BJ (cell line): ENCODE data around the gene SEMA6C. TPM values are rescaled to one million over a fixed set of nuclear protein-coding genes. Genes with fewer than 3 reads are reported as not detected.

ENCODE experiments used
- CTCF ChIA-PET: fragments of 350-600 bp; formaldehyde crosslinking; extraction: SDS; loops from one replicate; lab custom pipeline; 2021; ENCODE audit warnings: antibody characterized with exemption, inconsistent platforms; lab: Yijun Ruan, JAX
- POLR2A ChIA-PET: fragments of 300-600 bp; sonication (Branson Sonifier 250); formaldehyde crosslinking; extraction: SDS; loops from one replicate; lab custom pipeline; 2021; ENCODE audit warnings: antibody characterized with exemption; lab: Charles Lee
- DNase-seq: peaks from one replicate; pipeline ENCODE4 v3.0.0-alpha.2; 2011; ENCODE audit warnings: low read depth
- H3K27me3 ChIP-seq: 2 replicates; pipeline ENCODE4 v1.6.0; 2011; ENCODE audit warnings: low read length; ENCODE audit not compliant: control insufficient read depth, insufficient read depth
- H3K36me3 ChIP-seq: 2 replicates; pipeline ENCODE4 v1.5.1; 2011; ENCODE audit warnings: low read length; ENCODE audit not compliant: control insufficient read depth, insufficient read depth
- H3K4me3 ChIP-seq: 2 replicates; pipeline ENCODE4 v1.5.1; 2011; ENCODE audit warnings: low read depth, mild to moderate bottlenecking, control low read depth, low read length
- polyA plus RNA-seq: library from polyadenylated mRNA; depleted of rRNA; stranded (reverse); fragments of >200 nt; gene quantifications from 2 replicates; pipeline ENCODE4 v1.2.3, GENCODE V29; 2011
- TF ChIP-seq, protein P1 (sequence below): IDR thresholded peaks from 2 replicates; pipeline ENCODE4 v1.5.1; 2011; ENCODE audit warnings: low read depth, mild to moderate bottlenecking, control low read depth, inconsistent platforms, low read length, moderate library complexity; ENCODE audit not compliant: insufficient read depth

Gene SEMA6C
- polyA plus RNA-seq, 1 experiment, result 1.8 TPM

DNA sequence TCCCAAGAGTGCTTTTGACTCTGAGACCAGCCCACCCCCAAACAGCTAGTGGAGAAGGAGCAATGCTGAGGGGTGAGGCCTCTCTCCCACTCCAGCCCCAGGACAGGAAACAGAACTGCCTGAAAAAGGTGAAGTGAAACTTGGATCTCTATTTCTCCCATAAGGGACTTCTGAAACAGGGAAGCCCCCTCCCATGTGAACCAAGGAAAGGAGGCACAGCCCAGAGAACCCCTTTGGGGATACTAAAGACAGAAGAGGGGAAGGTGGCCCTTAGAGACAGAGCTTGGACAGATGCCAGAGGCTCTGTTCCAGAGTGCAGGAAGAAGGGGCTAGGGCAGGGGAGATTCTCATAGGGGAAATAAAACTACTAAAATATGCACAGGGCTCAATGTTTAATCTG is 12.9 kb upstream of the SEMA6C start:
- CTCF ChIA-PET, result interaction anchor here (10.0 kb wide), 1 partner anchor 59 kb away, joined by 124 read pairs; no protein-coding TSS in a partner anchor
- DNase-seq, result no peak
- POLR2A ChIA-PET, result no interaction called here
- TF ChIP-seq, protein P1, sequence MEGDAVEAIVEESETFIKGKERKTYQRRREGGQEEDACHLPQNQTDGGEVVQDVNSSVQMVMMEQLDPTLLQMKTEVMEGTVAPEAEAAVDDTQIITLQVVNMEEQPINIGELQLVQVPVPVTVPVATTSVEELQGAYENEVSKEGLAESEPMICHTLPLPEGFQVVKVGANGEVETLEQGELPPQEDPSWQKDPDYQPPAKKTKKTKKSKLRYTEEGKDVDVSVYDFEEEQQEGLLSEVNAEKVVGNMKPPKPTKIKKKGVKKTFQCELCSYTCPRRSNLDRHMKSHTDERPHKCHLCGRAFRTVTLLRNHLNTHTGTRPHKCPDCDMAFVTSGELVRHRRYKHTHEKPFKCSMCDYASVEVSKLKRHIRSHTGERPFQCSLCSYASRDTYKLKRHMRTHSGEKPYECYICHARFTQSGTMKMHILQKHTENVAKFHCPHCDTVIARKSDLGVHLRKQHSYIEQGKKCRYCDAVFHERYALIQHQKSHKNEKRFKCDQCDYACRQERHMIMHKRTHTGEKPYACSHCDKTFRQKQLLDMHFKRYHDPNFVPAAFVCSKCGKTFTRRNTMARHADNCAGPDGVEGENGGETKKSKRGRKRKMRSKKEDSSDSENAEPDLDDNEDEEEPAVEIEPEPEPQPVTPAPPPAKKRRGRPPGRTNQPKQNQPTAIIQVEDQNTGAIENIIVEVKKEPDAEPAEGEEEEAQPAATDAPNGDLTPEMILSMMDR, result no peak
- no peaks in the 10 kb centered on the region for H3K27me3 ChIP-seq
- no peak overlapping the region for H3K4me3 ChIP-seq
- peaks cover 25% of the 10 kb centered on the region for H3K36me3 ChIP-seq

- Histone ChIP-seq H3K4me3 (no peak overlapping the region), H3K27me3 (no peaks in the 10 kb centered on the region), H3K36me3 (peaks cover 25% of the 10 kb centered on the region)
- ChIA-PET POLR2A (no interaction called here), CTCF (interaction anchor here (0.9 to 10.0 kb wide), 3 partner anchors 58 to 135 kb away, joined by 3 to 124 read pairs (median 3); no protein-coding TSS in a partner anchor)
- no peak for DNase-seq
- TF ChIP-seq, protein P1, result no peak
Observed at GRCh38 chr1:151158751-151159251, 12.4 kb upstream of the SEMA6C start.

- TF ChIP-seq, protein P1, result no peak
- no peak for DNase-seq
- H3K27me3 ChIP-seq, result no peaks in the 10 kb centered on the region
- POLR2A ChIA-PET, result no interaction called here
- peaks cover 25% of the 10 kb centered on the region for H3K36me3 ChIP-seq
- H3K4me3 ChIP-seq, result no peak overlapping the region
- CTCF ChIA-PET, result interaction anchor here (0.9 to 10.0 kb wide), 3 partner anchors 58 to 134 kb away, joined by 3 to 124 read pairs (median 3); no protein-coding TSS in a partner anchor
Observed at GRCh38 chr1:151158326-151158725, 11.9 kb upstream of the SEMA6C start.

- H3K27me3 ChIP-seq, result no peaks in the 10 kb centered on the region
- no peak overlapping the region for H3K4me3 ChIP-seq
- TF ChIP-seq, protein P1, result no peak
- POLR2A ChIA-PET, result no interaction called here
- no peak for DNase-seq
- CTCF ChIA-PET, result interaction anchor here (0.5 to 10.0 kb wide), 9 partner anchors 12 to 133 kb away, joined by 3 to 124 read pairs (median 4); no protein-coding TSS in a partner anchor
- H3K36me3 ChIP-seq, result peaks cover 25% of the 10 kb centered on the region
Observed at GRCh38 chr1:151157067-151157531, 10.7 kb upstream of the SEMA6C start.

DNA sequence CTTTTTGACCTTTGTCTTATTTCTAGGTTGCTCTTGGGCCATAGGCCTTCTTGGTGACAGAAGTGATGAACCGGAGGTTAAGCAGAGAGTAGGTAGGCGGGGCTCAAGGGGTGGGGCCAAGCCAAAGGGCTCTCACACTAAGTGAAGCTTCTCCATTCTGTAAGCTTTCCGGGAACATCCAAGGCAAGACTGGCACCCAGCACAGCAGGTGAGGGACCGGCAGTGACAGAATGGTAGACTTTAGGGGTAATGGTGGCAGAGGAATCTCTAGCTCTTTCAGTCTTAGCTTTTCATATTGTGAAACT is 10.0 kb upstream of the SEMA6C start, which contains the start of gene TNFAIP8L2:
TSS of gene TNFAIP8L2 (plus strand) at position 135 of the 305 bp plus-strand sequence. CDS start 2,049 bp downstream, outside the sequence.
- peaks cover 21% of the 10 kb centered on the region for H3K36me3 ChIP-seq
- H3K4me3 ChIP-seq, result no peak within 1 kb of the TSS
- CTCF ChIA-PET, result interaction anchor here (0.6 to 10.0 kb wide), 8 partner anchors 11 to 132 kb away, joined by 3 to 124 read pairs (median 4); no protein-coding TSS in a partner anchor
- no peaks in the 10 kb centered on the region for H3K27me3 ChIP-seq
- DNase-seq, result no peak
- TF ChIP-seq, protein P1, result no peak
- POLR2A ChIA-PET, result no interaction called here
